D341Med (cell line): ENCODE data around the gene RAB3GAP1.
"Not testable (repeated sequence)": the region's sequence is repeated elsewhere in the genome, so short reads cannot be mapped to it uniquely, and the experiment has no call there.

Experiments used
- DNase-seq: peaks from one replicate; pipeline ENCODE4 v3.0.0; 2012; ENCODE audit warnings: low spot score

The RAB3GAP1 gene

GRCh38 chr2:135055182-135055786, 3.2 kb downstream of the RAB3GAP1 start:
- no peak for DNase-seq

GRCh38 chr2:135056790-135057189, 4.7 kb downstream of the RAB3GAP1 start:
- no peak for DNase-seq

GRCh38 chr2:135059577-135059976, 7.5 kb downstream of the RAB3GAP1 start:
- no peak for DNase-seq

- no peak for DNase-seq
Observed at GRCh38 chr2:135063210-135063609, 11.1 kb downstream of the RAB3GAP1 start.

GRCh38 chr2:135064149-135064548, 12.1 kb downstream of the RAB3GAP1 start:
- DNase-seq: no peak

- DNase-seq: no peak
Observed at GRCh38 chr2:135066710-135067109, 14.6 kb downstream of the RAB3GAP1 start.

GRCh38 chr2:135072125-135072997, 20.3 kb downstream of the RAB3GAP1 start:
- DNase-seq: no peak

- DNase-seq: no peak
Observed at GRCh38 chr2:135074216-135074615, 22.1 kb downstream of the RAB3GAP1 start.

- DNase-seq: no peak
Observed at GRCh38 chr2:135076556-135076955, 24.5 kb downstream of the RAB3GAP1 start.

- no peak for DNase-seq
Observed at GRCh38 chr2:135078417-135078816, 26.3 kb downstream of the RAB3GAP1 start.

- DNase-seq: no peak
Observed at GRCh38 chr2:135086222-135086621, 34.1 kb downstream of the RAB3GAP1 start.

- DNase-seq: not testable (repeated sequence)
Observed at GRCh38 chr2:135089597-135089996, 37.5 kb downstream of the RAB3GAP1 start.

- no peak for DNase-seq
Observed at GRCh38 chr2:135091681-135092080, 39.6 kb downstream of the RAB3GAP1 start.

GRCh38 chr2:135093193-135093592, 41.1 kb downstream of the RAB3GAP1 start:
- no peak for DNase-seq

GRCh38 chr2:135093670-135094330, 41.7 kb downstream of the RAB3GAP1 start:
- DNase-seq: peak; percentile 43

GRCh38 chr2:135094508-135094907, 42.4 kb downstream of the RAB3GAP1 start:
- DNase-seq: no peak

- DNase-seq: no peak
Observed at GRCh38 chr2:135095591-135095990, 43.5 kb downstream of the RAB3GAP1 start.

GRCh38 chr2:135096665-135097446, 44.8 kb downstream of the RAB3GAP1 start:
- DNase-seq: no peak

GRCh38 chr2:135097532-135098231, 45.6 kb downstream of the RAB3GAP1 start:
- no peak for DNase-seq

- DNase-seq: no peak
Observed at GRCh38 chr2:135099802-135100483, 47.9 kb downstream of the RAB3GAP1 start.

- DNase-seq: no peak
Observed at GRCh38 chr2:135103843-135104242, 51.8 kb downstream of the RAB3GAP1 start.
